Uterus (tissue), 4 donors: ENCODE measurements around the gene AOC2. TPM values are rescaled to one million over a fixed set of nuclear protein-coding genes. Genes with fewer than 3 reads are reported as not detected.

Experiments
- DNase-seq, 2 donors: peaks; one replicate each; pipeline ENCODE4 v3.0.0-alpha.2; 2019 to 2020
- H3K27ac ChIP-seq, 2 donors: fragments of 200-600 bp; sonication (generic); 1 replicate in 1 of 2; 2 replicates in 1 of 2; pipeline ENCODE4 v1.5.1; 2016 to 2018
- H3K27me3 ChIP-seq, 2 donors: fragments of 200-600 bp; sonication (generic); one replicate each; pipeline ENCODE4 v1.5.1; 2018 to 2019; ENCODE audit warnings: control low read depth in 1 of 2
- H3K36me3 ChIP-seq, 2 donors: fragments of 200-600 bp; sonication (generic); one replicate each; pipeline ENCODE4 v1.5.1; 2019; ENCODE audit warnings: control low read depth in 1 of 2
- H3K4me1 ChIP-seq, 2 donors: fragments of 200-600 bp; sonication (generic); one replicate each; pipeline ENCODE4 v1.5.1; 2018 to 2019; ENCODE audit warnings: control low read depth in 1 of 2
- H3K4me3 ChIP-seq, 2 donors: fragments of 200-600 bp; sonication (generic); 1 replicate in 1 of 2; 2 replicates in 1 of 2; pipeline ENCODE4 v1.5.1; 2018 to 2019; ENCODE audit warnings: mild to moderate bottlenecking in 1 of 2
- H3K9me3 ChIP-seq, 2 donors: fragments of 200-600 bp; sonication (generic); one replicate each; pipeline ENCODE4 v1.5.1; 2019; ENCODE audit warnings: control low read depth in 1 of 2
- CTCF ChIP-seq, 4 experiments: fragments of 200-600 bp in 2 of 4; fragments of 450-650 bp in 2 of 4; sonication (generic) in 2 of 4; IDR thresholded peaks; one replicate each; pipeline ENCODE4 v1.5.1; 2016 to 2019; ENCODE audit warnings: antibody characterized with exemption in 4 of 4, mild to moderate bottlenecking in 2 of 4, moderate library complexity in 1 of 4
- POLR2A ChIP-seq, 2 donors: fragments of 450-650 bp; IDR thresholded peaks; one replicate each; pipeline ENCODE4 v1.6.1; 2016; ENCODE audit warnings: antibody characterized with exemption in 2 of 2, mild to moderate bottlenecking in 1 of 2, moderate library complexity in 1 of 2
- intact Hi-C: fragments of 100-400 bp; cut with DNase I; formaldehyde crosslinking; loops from one replicate; pipeline ENCODE4 v1.15.1; 2023; ENCODE audit warnings: low total_unique reads
- total RNA-seq, 4 donors: library from RNA; depleted of rRNA in 3 of 4; stranded (reverse); fragments of >200 nt in 3 of 4; gene quantifications; one replicate each; pipeline versions ENCODE4 v1.1.0 to v1.2.4, GENCODE V29; 2014 to 2023
- donor health status: DM: yes; HTN: yes; CAD: no.

The AOC2 gene, protein sequence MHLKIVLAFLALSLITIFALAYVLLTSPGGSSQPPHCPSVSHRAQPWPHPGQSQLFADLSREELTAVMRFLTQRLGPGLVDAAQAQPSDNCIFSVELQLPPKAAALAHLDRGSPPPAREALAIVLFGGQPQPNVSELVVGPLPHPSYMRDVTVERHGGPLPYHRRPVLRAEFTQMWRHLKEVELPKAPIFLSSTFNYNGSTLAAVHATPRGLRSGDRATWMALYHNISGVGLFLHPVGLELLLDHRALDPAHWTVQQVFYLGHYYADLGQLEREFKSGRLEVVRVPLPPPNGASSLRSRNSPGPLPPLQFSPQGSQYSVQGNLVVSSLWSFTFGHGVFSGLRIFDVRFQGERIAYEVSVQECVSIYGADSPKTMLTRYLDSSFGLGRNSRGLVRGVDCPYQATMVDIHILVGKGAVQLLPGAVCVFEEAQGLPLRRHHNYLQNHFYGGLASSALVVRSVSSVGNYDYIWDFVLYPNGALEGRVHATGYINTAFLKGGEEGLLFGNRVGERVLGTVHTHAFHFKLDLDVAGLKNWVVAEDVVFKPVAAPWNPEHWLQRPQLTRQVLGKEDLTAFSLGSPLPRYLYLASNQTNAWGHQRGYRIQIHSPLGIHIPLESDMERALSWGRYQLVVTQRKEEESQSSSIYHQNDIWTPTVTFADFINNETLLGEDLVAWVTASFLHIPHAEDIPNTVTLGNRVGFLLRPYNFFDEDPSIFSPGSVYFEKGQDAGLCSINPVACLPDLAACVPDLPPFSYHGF
- total RNA-seq = 1 to 10 TPM in 3 of 4 donors, not detected in 1; 1.3 to 5.3 (median 3.0) TPM

DNA sequence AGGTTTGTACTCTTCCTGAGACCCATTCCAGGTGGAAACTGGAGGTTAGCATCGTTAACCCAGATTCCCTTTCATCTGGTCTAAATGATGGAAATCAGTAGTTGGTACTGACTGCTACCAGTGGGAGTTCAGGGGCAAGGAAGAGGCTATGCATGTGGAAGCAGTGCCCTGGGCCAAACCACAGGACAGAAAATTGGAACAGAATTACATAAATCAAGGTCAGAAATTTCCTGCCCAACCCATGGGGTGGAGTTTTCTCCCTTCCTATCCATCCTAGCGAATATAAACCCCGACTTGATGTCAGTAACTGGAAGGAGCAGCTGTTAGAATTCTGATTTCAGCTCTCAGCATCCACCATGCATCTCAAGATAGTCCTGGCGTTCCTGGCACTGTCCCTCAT is at the start of gene AOC2:
TSS of gene AOC2 (plus strand) at position 310 of the 400 bp plus-strand sequence. CDS start at position 357, 47 bp downstream.
- no peak within 1 kb of the TSS for H3K4me3 ChIP-seq
- no peaks in the 10 kb centered on the region for H3K27me3 ChIP-seq
- H3K36me3 ChIP-seq = no peaks in the 10 kb centered on the region
- no peak for TF ChIP-seq POLR2A (IDR thresholded peaks at IDR 0.05)
- no peak for TF ChIP-seq CTCF (IDR thresholded peaks at IDR 0.05)
- H3K9me3 ChIP-seq = no peaks in the 10 kb centered on the region
- H3K27ac ChIP-seq = peak within 1 kb of the TSS in 1 of 2 donors; percentile 31
- no peaks in the 10 kb centered on the region for H3K4me1 ChIP-seq
- intact Hi-C loops = loop anchor here (5.0 kb wide), 1 partner anchor 93 kb away; no protein-coding TSS in a partner anchor
- DNase-seq = no peak

DNA sequence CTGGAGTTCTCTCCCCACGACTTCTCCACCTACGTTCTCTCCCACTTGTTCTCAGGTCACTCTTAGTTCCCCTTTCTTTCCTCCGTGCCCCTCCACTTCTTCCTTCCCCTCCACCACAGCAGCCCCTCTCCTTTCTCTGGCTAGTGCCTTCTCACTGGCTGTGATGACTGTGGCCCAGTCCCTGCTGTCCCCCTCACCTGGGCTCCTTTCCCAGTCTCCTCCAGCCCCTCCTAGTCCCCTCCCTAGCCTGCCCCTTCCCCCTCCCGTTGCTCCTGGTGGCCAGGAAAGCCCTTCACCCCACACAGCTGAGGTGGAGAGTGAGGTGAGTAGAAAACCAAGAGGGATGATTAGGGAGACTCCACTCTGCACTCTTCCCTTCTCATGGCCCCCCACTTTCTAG is 49.3 kb upstream of the AOC2 start:
- peaks cover 0 to 4% of the 10 kb centered on the region in 2 donors for H3K4me1 ChIP-seq
- H3K27me3 ChIP-seq = no peaks in the 10 kb centered on the region
- no peaks in the 10 kb centered on the region for H3K36me3 ChIP-seq
- H3K27ac ChIP-seq = no peak overlapping the region
- intact Hi-C loops = no loop called here
- TF ChIP-seq CTCF (IDR thresholded peaks at IDR 0.05) = no peak
- no peak for DNase-seq
- no peak overlapping the region for H3K4me3 ChIP-seq
- H3K9me3 ChIP-seq = no peaks in the 10 kb centered on the region

- H3K27ac ChIP-seq = no peak overlapping the region
- no peaks in the 10 kb centered on the region for H3K36me3 ChIP-seq
- no peaks in the 10 kb centered on the region for H3K27me3 ChIP-seq
- no peak for DNase-seq
- no peak for TF ChIP-seq CTCF (IDR thresholded peaks at IDR 0.05)
- TF ChIP-seq POLR2A (IDR thresholded peaks at IDR 0.05) = no peak
- H3K4me3 ChIP-seq = no peak overlapping the region
- intact Hi-C loops = no loop called here
- no peaks in the 10 kb centered on the region for H3K9me3 ChIP-seq
- peaks cover 0 to 4% of the 10 kb centered on the region in 2 donors for H3K4me1 ChIP-seq
These were observed 48.9 kb upstream of the AOC2 start for GRCh38 chr17:42795465-42795864.

- Histone ChIP-seq H3K36me3 (no peaks in the 10 kb centered on the region), H3K4me1 (peaks cover 0 to 4% of the 10 kb centered on the region in 2 donors), H3K4me3 (no peak overlapping the region), H3K27me3 (no peaks in the 10 kb centered on the region), H3K9me3 (no peaks in the 10 kb centered on the region), H3K27ac (no peak overlapping the region)
- intact Hi-C loops = no loop called here
- no peak for DNase-seq
- TF ChIP-seq POLR2A (IDR thresholded peaks at IDR 0.05) (no peak), CTCF (IDR thresholded peaks at IDR 0.05) (no peak)
These were observed 48.2 kb upstream of the AOC2 start for GRCh38 chr17:42796066-42796758.
